ENCODE measurements around the gene TCF25. TPM values are rescaled to one million over a fixed set of nuclear protein-coding genes. Genes with fewer than 3 reads are reported as not detected.

Gene TCF25
- total RNA-seq, 1 donor from 2014 or later = 106 TPM

DNA sequence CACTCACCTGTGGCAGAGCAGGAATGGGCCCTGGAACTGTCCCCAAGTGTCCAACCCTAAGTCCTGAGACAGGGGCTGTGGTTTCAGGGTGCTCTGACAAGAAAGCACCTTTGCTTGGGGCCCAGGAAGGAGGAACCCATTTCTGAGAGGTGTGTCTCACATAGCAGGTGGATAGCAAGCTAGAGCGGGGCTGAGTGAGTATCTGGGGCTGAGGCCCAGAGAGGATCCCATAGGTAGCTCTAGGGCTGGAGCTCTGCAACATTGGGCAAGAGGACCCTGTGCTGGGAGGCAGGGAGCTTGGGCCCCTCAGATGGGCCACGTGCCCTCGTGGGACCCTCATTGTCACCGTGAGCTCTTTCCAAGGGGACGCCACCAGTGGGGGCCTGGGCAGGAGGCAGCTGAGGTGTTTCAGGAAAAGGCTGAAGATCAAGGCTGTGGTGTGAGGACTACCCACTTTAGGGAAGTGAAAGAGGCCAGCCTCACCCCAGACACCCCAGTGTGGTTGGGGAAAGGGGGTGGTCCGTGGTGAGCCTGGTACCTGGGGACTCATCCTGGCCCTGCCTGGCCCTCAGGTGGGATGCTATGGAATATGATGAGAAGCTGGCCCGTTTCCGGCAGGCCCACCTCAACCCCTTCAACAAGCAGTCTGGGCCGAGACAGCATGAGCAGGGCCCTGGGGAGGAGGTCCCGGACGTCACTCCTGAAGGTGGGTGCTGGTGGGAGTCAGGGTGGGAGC is 80.4 kb downstream of the TCF25 start:
- no peak for DNase-seq (ENCODE audit: low spot score)
- intact Hi-C loops (cut with DNase I) = no loop called here

GRCh38 chr16:89954462-89954861 is 81.1 kb downstream of the TCF25 start:
- intact Hi-C loops (cut with DNase I) = no loop called here

DNA sequence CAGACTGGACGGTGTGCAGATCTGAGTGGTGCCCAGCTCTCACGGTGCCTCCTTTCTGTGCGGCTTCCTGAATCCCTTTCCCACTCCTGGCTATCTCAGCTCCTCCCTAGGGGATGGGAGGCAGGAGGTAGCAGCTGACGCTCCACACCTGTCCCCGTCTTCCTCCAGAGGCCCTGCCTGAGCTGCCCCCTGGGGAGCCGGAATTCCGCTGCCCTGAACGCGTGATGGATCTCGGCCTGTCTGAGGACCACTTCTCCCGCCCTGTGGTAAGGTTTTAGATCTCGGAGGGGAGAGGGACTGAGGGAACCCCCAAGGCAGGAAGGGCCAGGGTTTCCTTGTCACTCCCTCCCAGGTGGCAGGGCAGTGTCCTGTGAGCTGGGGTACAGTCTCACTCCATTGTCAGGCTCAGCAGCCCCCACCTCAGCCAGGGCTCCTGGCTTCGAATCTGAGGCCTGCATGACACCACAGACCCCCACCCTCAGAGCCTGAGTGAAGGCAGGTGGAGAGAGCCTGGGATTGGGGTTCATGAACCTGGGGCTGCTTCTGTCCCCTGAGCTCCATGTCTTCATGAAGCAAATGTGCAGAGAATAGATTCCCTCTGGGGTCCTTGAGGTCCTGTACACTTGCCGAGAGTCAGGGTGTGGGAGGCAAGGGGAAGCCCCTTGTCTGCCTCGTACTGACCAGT is 81.8 kb downstream of the TCF25 start:
- no peak for DNase-seq (ENCODE audit: low spot score)
- intact Hi-C loops (cut with DNase I) = no loop called here

More at GRCh38 chr16:89954462-89954861, 81.1 kb downstream of the TCF25 start:
- no peak for DNase-seq (ENCODE audit: low spot score)

DNA sequence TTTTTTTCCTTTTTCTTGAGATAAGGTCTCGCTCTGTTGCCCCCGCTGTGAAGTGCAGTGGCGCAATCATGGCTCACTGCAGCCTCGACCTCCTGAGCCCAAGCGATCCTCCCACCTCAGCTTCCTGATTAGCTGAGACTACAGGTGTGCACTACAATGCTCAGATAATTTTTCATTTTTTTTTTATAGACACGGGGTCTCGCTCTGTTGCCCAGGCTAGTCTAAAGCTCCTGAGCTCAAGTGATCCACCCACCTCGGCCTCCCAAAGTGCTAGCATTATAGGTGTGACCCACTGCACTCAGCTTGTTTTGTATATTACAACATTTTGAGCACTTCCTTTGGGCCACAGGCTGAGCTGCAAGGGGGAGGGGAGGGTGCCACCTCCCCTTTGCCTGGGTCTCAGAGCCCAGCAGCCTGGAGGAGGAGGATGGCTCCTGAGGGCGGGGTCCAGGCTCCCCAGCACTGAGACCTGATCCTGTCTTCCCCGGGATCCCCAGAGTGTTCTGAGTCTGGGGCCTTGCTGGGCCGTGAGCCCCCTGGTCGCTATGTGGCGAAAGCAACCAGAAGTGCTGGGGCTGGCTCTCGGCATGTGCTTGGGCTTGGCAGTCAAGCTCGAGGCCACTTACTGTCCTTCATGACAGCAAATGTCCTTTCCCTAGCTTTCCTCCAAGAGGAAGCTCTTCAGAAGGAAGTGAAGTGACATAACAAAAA is 83.3 kb downstream of the TCF25 start:
- no peak for DNase-seq (ENCODE audit: low spot score)
- intact Hi-C loops (cut with DNase I) = no loop called here

- intact Hi-C loops (cut with DNase I) = no loop called here
- DNase-seq (ENCODE audit: low spot score) = no peak
Observed at GRCh38 chr16:89957216-89957785, 83.9 kb downstream of the TCF25 start.

GRCh38 chr16:89958068-89958467 is 84.7 kb downstream of the TCF25 start:
- no peak for DNase-seq (ENCODE audit: low spot score)
- intact Hi-C loops (cut with DNase I) = no loop called here

GRCh38 chr16:89958596-89958995 is 85.2 kb downstream of the TCF25 start:
- no peak for DNase-seq (ENCODE audit: low spot score)
- intact Hi-C loops (cut with DNase I) = no loop called here

DNA sequence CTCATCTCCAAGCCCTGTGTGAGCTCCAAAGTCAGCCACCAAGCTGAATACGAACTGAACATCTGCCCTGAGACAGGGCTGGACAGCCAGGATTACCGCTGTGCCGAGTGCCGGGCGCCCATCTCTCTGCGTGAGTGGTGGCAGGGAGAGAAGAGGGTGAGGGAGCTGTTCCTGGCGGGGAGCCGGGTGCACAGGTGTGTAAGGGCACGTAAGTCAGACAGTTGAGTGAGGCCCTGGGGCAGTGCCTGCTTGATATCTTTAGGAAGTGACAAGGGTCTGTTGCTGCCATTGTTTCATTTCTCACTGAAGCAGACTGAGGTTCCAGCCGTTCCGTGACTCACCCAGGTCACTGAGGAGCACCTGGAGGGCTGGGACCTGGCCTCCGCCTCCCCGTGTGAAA is 87.6 kb downstream of the TCF25 start:
- intact Hi-C loops (cut with DNase I) = no loop called here
- no peak for DNase-seq (ENCODE audit: low spot score)

Other genes with a start within 250 kb of the TCF25 start
- 46.0 TPM for gene CHMP1A, start 215.9 kb upstream of the TCF25 start, total RNA-seq
- 4.3 TPM for gene SPATA33, start 215.8 kb upstream of the TCF25 start, total RNA-seq
- 32.9 TPM for gene CDK10, start 186.9 kb upstream of the TCF25 start, total RNA-seq
- 4.4 TPM for gene SPATA2L, start 171.9 kb upstream of the TCF25 start, total RNA-seq
- 19.7 TPM for gene VPS9D1, start 152.7 kb upstream of the TCF25 start, total RNA-seq
- 17.5 TPM for gene ZNF276, start 152.1 kb upstream of the TCF25 start, total RNA-seq
- gene FANCA, start 56.9 kb upstream of the TCF25 start, total RNA-seq = 1.0 TPM
- gene SPIRE2, start 45.1 kb upstream of the TCF25 start, total RNA-seq = 0.92 TPM
- 4.0 TPM for gene MC1R, start 45.3 kb downstream of the TCF25 start, total RNA-seq
- 6.8 TPM for gene TUBB3, start 49.8 kb downstream of the TCF25 start, total RNA-seq
- gene DEF8, start 75.2 kb downstream of the TCF25 start, total RNA-seq = 42.8 TPM
- gene DBNDD1, start 145.9 kb downstream of the TCF25 start, total RNA-seq = 3.0 TPM
- gene PRDM7, start 203.7 kb downstream of the TCF25 start, total RNA-seq = not detected

Data from cardiac septum (tissue), 1 donor.